H1 (cell line): ENCODE data around the gene ZRANB3. TPM values are rescaled to one million over a fixed set of nuclear protein-coding genes. Genes with fewer than 3 reads are reported as not detected.

Experiments used
- CTCF ChIA-PET: fragments of 300-600 bp; sonication (Branson Sonifier 250); formaldehyde crosslinking; loops from one replicate; lab custom pipeline; 2021; ENCODE audit not compliant: partially characterized antibody; lab: Charles Lee
- POLR2A ChIA-PET: fragments of 300-600 bp; sonication (Branson Sonifier 250); formaldehyde crosslinking; loops from one replicate; lab custom pipeline; 2021; ENCODE audit warnings: inconsistent platforms; ENCODE audit not compliant: partially characterized antibody; lab: Charles Lee
- DNase-seq, 2 experiments: peaks; one replicate each; pipeline versions ENCODE4 v3.0.0 to v3.0.0-alpha.2; 2010 to 2022; ENCODE audit warnings: low spot score in 2 of 2, low read depth in 1 of 2, mixed read lengths in 1 of 2
- FAIRE-seq: peaks from 2 replicates; lab custom pipeline; 2011; peaks lifted over from hg19 to GRCh38; lab: Jason Lieb, UNC
- H2AFZ ChIP-seq: 2 replicates; pipeline ENCODE4 v1.8.1; 2012; ENCODE audit warnings: low read length, inconsistent platforms
- H2AK5ac ChIP-seq: 2 replicates; pipeline ENCODE4 v1.6.1; 2013; ENCODE audit warnings: low read depth, low read length
- H2BK120ac ChIP-seq: replicated peaks from 2 replicates; pipeline ENCODE3; 2013; ENCODE audit warnings: low read depth, low read length, inconsistent platforms
- H2BK12ac ChIP-seq: 2 replicates; pipeline ENCODE4 v1.6.1; 2013; ENCODE audit warnings: low read depth, low read length
- H2BK15ac ChIP-seq: 2 replicates; pipeline ENCODE4 v1.6.1; 2013; ENCODE audit warnings: low read length
- H2BK20ac ChIP-seq: 2 replicates; pipeline ENCODE4 v1.6.1; 2013; ENCODE audit warnings: low read length
- H2BK5ac ChIP-seq: 2 replicates; pipeline ENCODE4 v1.6.1; 2013; ENCODE audit warnings: low read depth, low read length
- H3K14ac ChIP-seq: 2 replicates; pipeline ENCODE4 v1.6.1; 2013; ENCODE audit warnings: inconsistent platforms; ENCODE audit not compliant: insufficient read length
- H3K18ac ChIP-seq: 2 replicates; pipeline ENCODE4 v1.6.1; 2013; ENCODE audit warnings: low read length; ENCODE audit errors: extremely low read depth
- H3K23ac ChIP-seq: 2 replicates; pipeline ENCODE4 v1.6.1; 2013; ENCODE audit warnings: inconsistent platforms; ENCODE audit not compliant: insufficient read length
- H3K23me2 ChIP-seq: 2 replicates; pipeline ENCODE4 v1.6.1; 2013; ENCODE audit warnings: low read depth, low read length
- H3K27ac ChIP-seq: 2 replicates; pipeline ENCODE4 v1.6.1; 2011; ENCODE audit warnings: low read depth, low read length, inconsistent platforms
- H3K27me3 ChIP-seq, 4 experiments: replicated peaks in 1 of 4; 1 replicate in 1 of 4; 2 replicates in 3 of 4; pipeline versions ENCODE4 v1.6.1 to v1.8.1; 2011 to 2013; ENCODE audit warnings: low read length in 3 of 4, mild to moderate bottlenecking in 3 of 4, inconsistent platforms in 2 of 4, mixed read lengths in 2 of 4, moderate library complexity in 1 of 4; ENCODE audit not compliant: control insufficient read depth in 3 of 4, insufficient read depth in 3 of 4; ENCODE audit errors: extremely low read depth in 1 of 4
- H3K36me3 ChIP-seq, 4 experiments: 2 replicates each; pipeline versions ENCODE4 v1.6.1 to v1.8.1; 2011 to 2013; ENCODE audit warnings: mild to moderate bottlenecking in 4 of 4, low read length in 3 of 4, moderate library complexity in 2 of 4, control low read depth in 1 of 4, inconsistent platforms in 1 of 4; ENCODE audit not compliant: insufficient read depth in 4 of 4, control insufficient read depth in 2 of 4
- H3K4ac ChIP-seq: replicated peaks from 2 replicates; pipeline ENCODE3; 2013; ENCODE audit warnings: low read length, low read depth, mixed read lengths, inconsistent platforms; ENCODE audit not compliant: insufficient read length
- H3K4me1 ChIP-seq, 4 experiments: replicated peaks in 1 of 4; 1 replicate in 1 of 4; 2 replicates in 3 of 4; pipeline versions ENCODE4 v1.6.1 to v1.8.1; 2011 to 2013; ENCODE audit warnings: low read length in 3 of 4, inconsistent platforms in 2 of 4, mixed read lengths in 1 of 4; ENCODE audit not compliant: insufficient read depth in 4 of 4, control insufficient read depth in 3 of 4
- H3K4me2 ChIP-seq, 2 experiments: 2 replicates each; pipeline versions ENCODE4 v1.6.1 to v1.8.1; 2011 to 2013; ENCODE audit warnings: low read depth in 2 of 2, low read length in 2 of 2, control low read depth in 1 of 2, inconsistent platforms in 1 of 2, mild to moderate bottlenecking in 1 of 2; ENCODE audit not compliant: insufficient read depth in 1 of 2
- H3K4me3 ChIP-seq, 4 experiments: fragments of 200-600, 300-600 bp in 1 of 4; sonication (generic), shearing (Covaris generic), sonication (Bioruptor Twin) in 1 of 4; 2 replicates each; pipeline versions ENCODE4 v1.5.1 to v1.8.1; 2011 to 2016; ENCODE audit warnings: low read length in 4 of 4, low read depth in 3 of 4, control low read depth in 2 of 4, inconsistent platforms in 2 of 4, mild to moderate bottlenecking in 2 of 4, mixed read lengths in 1 of 4, moderate library complexity in 1 of 4; ENCODE audit not compliant: insufficient read depth in 2 of 4; ENCODE audit errors: extremely low read depth in 1 of 4
- H3K56ac ChIP-seq: replicated peaks from 2 replicates; pipeline ENCODE3; 2013; ENCODE audit warnings: low read depth, mild to moderate bottlenecking, mixed read lengths, low read length, inconsistent platforms; ENCODE audit not compliant: insufficient read length
- H3K79me1 ChIP-seq: 2 replicates; pipeline ENCODE4 v1.6.1; 2013; ENCODE audit warnings: low read depth, low read length, control low read depth
- H3K79me2 ChIP-seq, 2 experiments: 2 replicates each; pipeline versions ENCODE4 v1.6.1 to v1.8.1; 2012 to 2013; ENCODE audit warnings: low read length in 2 of 2, mild to moderate bottlenecking in 2 of 2, inconsistent platforms in 1 of 2; ENCODE audit not compliant: insufficient read depth in 2 of 2, control insufficient read depth in 1 of 2
- H3K9ac ChIP-seq, 4 experiments: replicated peaks in 1 of 4; 1 replicate in 1 of 4; 2 replicates in 3 of 4; pipeline versions ENCODE4 v1.6.1 to v1.8.1; 2011 to 2013; ENCODE audit warnings: low read depth in 3 of 4, low read length in 3 of 4, control low read depth in 2 of 4, mild to moderate bottlenecking in 2 of 4, moderate library complexity in 2 of 4, inconsistent platforms in 1 of 4; ENCODE audit errors: extremely low read depth in 1 of 4
- H3K9me3 ChIP-seq, 2 experiments: 2 replicates each; pipeline versions ENCODE4 v1.6.1 to v1.8.1; 2012 to 2013; ENCODE audit warnings: mild to moderate bottlenecking in 2 of 2, moderate library complexity in 2 of 2, control low read depth in 1 of 2, inconsistent platforms in 1 of 2, low read depth in 1 of 2, low read length in 1 of 2, mixed read lengths in 1 of 2; ENCODE audit not compliant: insufficient read depth in 2 of 2
- H4K20me1 ChIP-seq, 2 experiments: replicated peaks in 1 of 2; 2 replicates each; pipeline versions ENCODE3 to v1.8.1; 2011 to 2013; ENCODE audit warnings: inconsistent platforms in 2 of 2, low read length in 2 of 2, mild to moderate bottlenecking in 1 of 2; ENCODE audit not compliant: insufficient read depth in 2 of 2, control insufficient read depth in 1 of 2
- H4K5ac ChIP-seq: 2 replicates; pipeline ENCODE4 v1.6.1; 2013; ENCODE audit warnings: low read length, low read depth, mixed read lengths, inconsistent platforms; ENCODE audit not compliant: insufficient read length
- H4K8ac ChIP-seq: 2 replicates; pipeline ENCODE4 v1.8.0; 2013; ENCODE audit warnings: mild to moderate bottlenecking, moderate library complexity, low read length, inconsistent platforms; ENCODE audit not compliant: insufficient read depth; ENCODE audit errors: extremely low read depth
- H4K91ac ChIP-seq: replicated peaks from 2 replicates; pipeline ENCODE3; 2013; ENCODE audit warnings: low read length, mixed read lengths, inconsistent platforms; ENCODE audit not compliant: insufficient read length
- HDAC6 ChIP-seq: IDR thresholded peaks from one replicate; pipeline ENCODE4 v1.7.1; 2012; ENCODE audit warnings: low read depth, mild to moderate bottlenecking, inconsistent platforms, low read length, moderate library complexity
- NRF1 ChIP-seq: IDR thresholded peaks from 2 replicates; pipeline ENCODE4 v1.6.1; 2011; ENCODE audit warnings: mild to moderate bottlenecking, low read depth, low read length, improper control_type of control experiment
- POLR2A ChIP-seq, 2 experiments: IDR thresholded peaks; 1 replicate in 1 of 2; 2 replicates in 1 of 2; pipeline ENCODE4 v1.6.1; 2011; ENCODE audit warnings: low read depth in 2 of 2, low read length in 2 of 2, mild to moderate bottlenecking in 2 of 2; ENCODE audit errors: control extremely low read depth in 1 of 2
- WGBS, 2 experiments: shearing (Covaris generic) in 1 of 2; methylation state at CpG; one replicate each; pipeline versions ENCODE4 v1.1.6 to v1.1.7; 2013 to 2015; ENCODE audit warnings: low lambda C conversion rate in 2 of 2, mixed read lengths in 2 of 2, inconsistent platforms in 1 of 2, low coverage in 1 of 2, missing lambda C conversion rate in 1 of 2; ENCODE audit not compliant: insufficient replicate concordance in 2 of 2, insufficient coverage in 1 of 2, insufficient read length in 1 of 2; ENCODE audit errors: extremely low coverage in 1 of 2, missing lambda C conversion rate in 1 of 2; 5-methylcytosine and 5-hydroxymethylcytosine counted together
- polyA plus RNA-seq, 7 experiments: library from polyadenylated mRNA; depleted of rRNA in 3 of 7; stranded (reverse) in 5 of 7; unstranded in 2 of 7; fragments of >200 nt in 5 of 7; fragments of 200-250 nt in 2 of 7; gene quantifications; 1 replicate in 5 of 7; 2 replicates in 1 of 7; 4 replicates in 1 of 7; pipeline versions ENCODE4 v1.2.1 to v1.2.3, GENCODE V29; 2011 to 2013; ENCODE audit warnings: missing spikeins in 2 of 7, mixed read lengths in 2 of 7
- total RNA-seq: library from RNA; stranded (reverse); fragmentation: NEBNext Ultra II Directional; extraction: Animal tissue kit (Norgen Biotek cat#: 25700); gene quantifications from 2 replicates; pipeline ENCODE4 v1.2.1, GENCODE V29; 2021

ZRANB3 gene
- total and polyA plus RNA-seq, 2 of the 8 experiments (the other 6 are each of a cell fraction or from before 2014, with no cell fraction given), result 4.5 to 19.3 TPM

DNA sequence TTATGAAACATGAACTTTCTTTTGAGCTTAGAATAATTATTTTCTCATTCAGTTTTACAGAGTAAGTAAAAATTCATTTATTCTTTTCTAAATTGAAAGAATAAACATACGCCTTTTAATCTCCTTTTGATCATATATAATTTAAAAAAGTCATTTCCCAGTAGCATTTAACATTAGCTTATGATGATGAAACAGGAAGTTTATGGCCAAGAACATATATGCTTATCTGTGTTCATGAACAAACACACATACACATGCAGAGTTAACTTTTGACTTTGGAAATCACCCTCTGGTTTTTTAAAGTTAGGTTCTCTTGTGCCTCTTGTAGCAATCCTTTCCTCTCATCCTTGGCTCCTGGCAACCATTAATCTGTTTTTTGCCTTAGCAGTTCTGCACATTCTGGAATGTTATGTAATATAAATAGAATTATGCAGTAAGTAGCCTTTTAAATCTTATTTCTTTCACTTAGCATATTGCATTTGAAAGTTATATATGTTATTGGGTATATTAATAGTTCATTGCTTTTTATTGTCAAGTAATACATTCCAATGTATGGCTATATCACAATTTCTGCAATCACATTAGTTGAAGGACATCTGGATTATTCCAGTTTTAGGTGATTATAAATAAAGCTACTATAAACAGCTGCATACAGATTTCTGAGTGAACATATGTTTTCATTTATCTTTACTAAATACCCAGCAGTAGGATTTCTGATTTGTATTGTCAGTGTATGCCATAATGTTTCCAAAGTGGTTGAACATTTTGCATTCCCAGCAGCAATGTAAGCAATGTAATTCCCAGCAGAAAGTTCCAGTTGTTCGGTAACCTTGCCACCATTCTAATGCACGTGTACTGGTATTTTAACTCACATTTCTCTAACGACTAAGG lies 210.3 kb downstream of the ZRANB3 start:
- H3K27ac ChIP-seq, result no peak overlapping the region
- TF ChIP-seq POLR2A (IDR thresholded peaks at IDR 0.05; ENCODE audit: control extremely low read depth in 1 of 2, low read depth in 2 of 2, low read length in 2 of 2) (no peak), NRF1 (no peak), HDAC6 (no peak)
- TF ChIP-seq, all 59 proteins: peak for 0
- no peak overlapping the region for H3K4ac ChIP-seq
- H3K18ac ChIP-seq, result no peak overlapping the region
- H3K79me1 ChIP-seq, result no peaks in the 10 kb centered on the region
- H3K4me2 ChIP-seq, result no peak overlapping the region
- H4K20me1 ChIP-seq, result no peaks in the 10 kb centered on the region
- no peaks in the 10 kb centered on the region for H3K79me2 ChIP-seq
- no peak overlapping the region for H2BK5ac ChIP-seq
- no peak overlapping the region for H2BK12ac ChIP-seq
- FAIRE-seq (no peak), DNase-seq (no peak)
- CTCF ChIA-PET, result interaction anchor here (0.6 kb wide), 1 partner anchor 315 kb away, joined by 3 read pairs; no protein-coding TSS in a partner anchor
- H3K23me2 ChIP-seq, result no peaks in the 10 kb centered on the region
- H3K56ac ChIP-seq, result no peak overlapping the region
- H3K9me3 ChIP-seq, result peaks cover 0 to 6% of the 10 kb centered on the region in 2 experiments; a peak in 1 of 4 replicates
- H3K4me3 ChIP-seq, result no peak overlapping the region
- no peaks in the 10 kb centered on the region for H3K4me1 ChIP-seq
- no peaks in the 10 kb centered on the region for H3K27me3 ChIP-seq
- no peak overlapping the region for H4K8ac ChIP-seq
- H2BK20ac ChIP-seq, result no peak overlapping the region
- H3K36me3 ChIP-seq, result no peaks in the 10 kb centered on the region; a peak in 1 of 8 replicates
- H2BK15ac ChIP-seq, result no peak overlapping the region
- POLR2A ChIA-PET, result no interaction called here
- H3K23ac ChIP-seq, result no peak overlapping the region
- H2AFZ ChIP-seq, result no peak overlapping the region
- H2BK120ac ChIP-seq, result no peak overlapping the region
- H4K5ac ChIP-seq, result no peak overlapping the region
- WGBS, 2 experiments, result 92% methylated on average over 4 of the region's 4 CpGs; no CpG with 5 or more reads in 1 of the 2 experiments
- H4K91ac ChIP-seq, result no peak overlapping the region
- H2AK5ac ChIP-seq, result no peak overlapping the region
- no peak overlapping the region for H3K9ac ChIP-seq
- no peak overlapping the region for H3K14ac ChIP-seq
